Upper lobe of right lung (tissue), 1 donor: ENCODE results near the gene MB. TPM values are rescaled to one million over a fixed set of nuclear protein-coding genes. Genes with fewer than 3 reads are reported as not detected.
"Not testable (repeated sequence)": the region's sequence is repeated elsewhere in the genome, so short reads cannot be mapped to it uniquely, and the experiment has no call there.

Source experiments
- ATAC-seq: fragments of 200-7000 bp; cut with Tn5 transposase; one replicate; pipeline ENCODE4 v1.9.1; 2020; ENCODE audit warnings: mild to moderate bottlenecking, moderate library complexity
- DNase-seq: peaks from one replicate; pipeline ENCODE4 v3.0.0-alpha.2; 2020
- H3K27ac ChIP-seq: fragments of 200-600 bp; one replicate; pipeline ENCODE4 v1.8.0; 2022
- H3K27me3 ChIP-seq: fragments of 200-600 bp; one replicate; pipeline ENCODE4 v1.8.0; 2022; ENCODE audit warnings: mild to moderate bottlenecking
- H3K36me3 ChIP-seq: fragments of 200-600 bp; one replicate; pipeline ENCODE4 v1.8.0; 2022
- H3K4me1 ChIP-seq: fragments of 200-600 bp; one replicate; pipeline ENCODE4 v1.8.0; 2022
- H3K4me3 ChIP-seq: fragments of 200-600 bp; one replicate; pipeline ENCODE4 v1.8.0; 2022; ENCODE audit warnings: mild to moderate bottlenecking
- H3K9me3 ChIP-seq: fragments of 200-600 bp; one replicate; pipeline ENCODE4 v1.8.0; 2022
- CTCF ChIP-seq: fragments of 200-600 bp; IDR thresholded peaks from one replicate; pipeline ENCODE4 v1.8.0; 2022; ENCODE audit warnings: antibody characterized with exemption
- intact Hi-C: fragments of 100-400 bp; cut with DNase I; formaldehyde crosslinking; loops from one replicate; pipeline ENCODE4 v1.11.0; 2022
- total RNA-seq: library from RNA; stranded (reverse); fragmentation: NEBNext Ultra II Directional; extraction: Animal tissue kit (Norgen Biotek cat#: 25700); gene quantifications from one replicate; pipeline ENCODE4 v1.2.1, GENCODE V29; 2021
- donor health status: DM: no; HTN: yes; CAD: no; lungs with severe emphysema.

Gene MB
- total RNA-seq, 1 donor from 2014 or later: 2.2 TPM

GRCh38 chr22:35624547-35624946 is 7.4 kb upstream of the MB start:
- TF ChIP-seq CTCF: no peak
- no peak overlapping the region for H3K4me3 ChIP-seq
- ATAC-seq (no peak), DNase-seq (no peak)
- H3K27ac ChIP-seq: no peak overlapping the region
- no peaks in the 10 kb centered on the region for H3K27me3 ChIP-seq
- no peaks in the 10 kb centered on the region for H3K36me3 ChIP-seq
- no peaks in the 10 kb centered on the region for H3K9me3 ChIP-seq
- intact Hi-C loops: loop anchor here (10.0 kb wide), 1 partner anchor 290 kb away; no protein-coding TSS in a partner anchor
- H3K4me1 ChIP-seq: peaks cover 12% of the 10 kb centered on the region

- H3K27ac ChIP-seq, DNase-seq, ATAC-seq, H3K4me3 ChIP-seq, H3K36me3 ChIP-seq, H3K27me3 ChIP-seq, H3K9me3 ChIP-seq, H3K4me1 ChIP-seq: not testable (repeated sequence)
- intact Hi-C loops: loop anchor here (10.0 kb wide), 1 partner anchor 291 kb away; no protein-coding TSS in a partner anchor
Measured at GRCh38 chr22:35623885-35624284, 6.8 kb upstream of the MB start.

- Histone ChIP-seq H3K9me3 (no peaks in the 10 kb centered on the region), H3K27me3 (no peaks in the 10 kb centered on the region), H3K4me3 (no peak overlapping the region), H3K36me3 (no peaks in the 10 kb centered on the region), H3K4me1 (peaks cover 5% of the 10 kb centered on the region), H3K27ac (no peak overlapping the region)
- intact Hi-C loops: loop anchor here (10.0 kb wide), 1 partner anchor 292 kb away; no protein-coding TSS in a partner anchor
- DNase-seq (no peak), ATAC-seq (no peak)
- no peak for TF ChIP-seq CTCF
Measured at GRCh38 chr22:35622191-35622913, 5.2 kb upstream of the MB start.

GRCh38 chr22:35621451-35621850 is 4.3 kb upstream of the MB start:
- intact Hi-C loops: loop anchor here (10.0 kb wide), 1 partner anchor 293 kb away; no protein-coding TSS in a partner anchor
- H3K4me1 ChIP-seq: peaks cover 5% of the 10 kb centered on the region
- H3K27ac ChIP-seq: no peak overlapping the region
- TF ChIP-seq CTCF: no peak
- H3K4me3 ChIP-seq: no peak overlapping the region
- H3K9me3 ChIP-seq: no peaks in the 10 kb centered on the region
- no peak for ATAC-seq
- no peaks in the 10 kb centered on the region for H3K27me3 ChIP-seq
- H3K36me3 ChIP-seq: no peaks in the 10 kb centered on the region
- no peak for DNase-seq

- no peak overlapping the region for H3K27ac ChIP-seq
- ATAC-seq: no peak
- H3K36me3 ChIP-seq: no peaks in the 10 kb centered on the region
- no peaks in the 10 kb centered on the region for H3K27me3 ChIP-seq
- intact Hi-C loops: loop anchor here (10.0 kb wide), 1 partner anchor 294 kb away; no protein-coding TSS in a partner anchor
- peaks cover 5% of the 10 kb centered on the region for H3K4me1 ChIP-seq
- DNase-seq: no peak
- no peaks in the 10 kb centered on the region for H3K9me3 ChIP-seq
- no peak overlapping the region for H3K4me3 ChIP-seq
- TF ChIP-seq CTCF: no peak
Measured at GRCh38 chr22:35620624-35621251, 3.6 kb upstream of the MB start.
